Fibroblast of lung (primary cell): ENCODE measurements around the gene CLUH.

ENCODE experiments used
- EZH2 ChIP-seq: IDR thresholded peaks from 2 replicates; pipeline ENCODE4 v1.5.1; 2012; ENCODE audit warnings: low read length, control low read depth, mild to moderate bottlenecking; ENCODE audit errors: missing control alignments
- TF ChIP-seq, protein P1 (sequence below), 2 donors: IDR thresholded peaks in 1 of 2; conservative IDR thresholded peaks in 1 of 2; 1 replicate in 1 of 2; 2 replicates in 1 of 2; pipeline ENCODE4 v1.5.1; 2011 to 2012; ENCODE audit warnings: low read length in 2 of 2, control low read depth in 1 of 2, inconsistent platforms in 1 of 2, low read depth in 1 of 2, mild to moderate bottlenecking in 1 of 2

DNA sequence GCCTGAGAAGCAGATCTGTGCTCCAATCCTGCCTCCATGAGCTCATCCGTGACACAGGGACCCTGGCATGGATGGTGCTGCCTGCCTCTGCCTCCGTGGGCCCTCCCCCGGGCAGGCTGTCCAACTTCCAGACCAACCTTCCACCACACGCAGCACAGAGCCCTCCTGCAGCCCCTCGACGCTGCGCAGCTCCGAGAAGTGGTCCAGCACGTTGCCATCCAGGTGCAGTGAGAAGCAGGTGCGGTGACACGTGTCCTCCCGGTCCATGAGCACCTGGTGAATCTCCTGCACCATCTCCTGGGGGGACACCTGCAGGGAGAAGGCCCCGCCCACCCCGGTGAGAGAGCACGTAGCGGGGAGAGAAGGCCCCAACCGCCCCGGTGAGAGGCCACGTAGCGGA lies 8.4 kb downstream of the CLUH start:
- TF ChIP-seq, protein P1, sequence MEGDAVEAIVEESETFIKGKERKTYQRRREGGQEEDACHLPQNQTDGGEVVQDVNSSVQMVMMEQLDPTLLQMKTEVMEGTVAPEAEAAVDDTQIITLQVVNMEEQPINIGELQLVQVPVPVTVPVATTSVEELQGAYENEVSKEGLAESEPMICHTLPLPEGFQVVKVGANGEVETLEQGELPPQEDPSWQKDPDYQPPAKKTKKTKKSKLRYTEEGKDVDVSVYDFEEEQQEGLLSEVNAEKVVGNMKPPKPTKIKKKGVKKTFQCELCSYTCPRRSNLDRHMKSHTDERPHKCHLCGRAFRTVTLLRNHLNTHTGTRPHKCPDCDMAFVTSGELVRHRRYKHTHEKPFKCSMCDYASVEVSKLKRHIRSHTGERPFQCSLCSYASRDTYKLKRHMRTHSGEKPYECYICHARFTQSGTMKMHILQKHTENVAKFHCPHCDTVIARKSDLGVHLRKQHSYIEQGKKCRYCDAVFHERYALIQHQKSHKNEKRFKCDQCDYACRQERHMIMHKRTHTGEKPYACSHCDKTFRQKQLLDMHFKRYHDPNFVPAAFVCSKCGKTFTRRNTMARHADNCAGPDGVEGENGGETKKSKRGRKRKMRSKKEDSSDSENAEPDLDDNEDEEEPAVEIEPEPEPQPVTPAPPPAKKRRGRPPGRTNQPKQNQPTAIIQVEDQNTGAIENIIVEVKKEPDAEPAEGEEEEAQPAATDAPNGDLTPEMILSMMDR (conservative IDR thresholded peaks at IDR 0.05 in 1 of 2, IDR thresholded peaks at IDR 0.05 in 1 of 2; ENCODE audit: low read depth in 1 of 2, low read length in 2 of 2), result no peak
- TF ChIP-seq EZH2, result no peak
